GM19455 (cell line): ENCODE data around the gene FBXO45.
"Not testable (repeated sequence)": the region's sequence is repeated elsewhere in the genome, so short reads cannot be mapped to it uniquely, and the experiment has no call there.

Experiments
- ATAC-seq: cut with Tn5 transposase; IDR thresholded peaks from one replicate; pipeline ENCODE4 v1.9.1; 2021; ENCODE audit not compliant: unreplicated experiment

FBXO45 gene

GRCh38 chr3:196568246-196569002 lies at the start of gene FBXO45, which contains the start of gene WDR53:
TSS of gene FBXO45 (plus strand) at chr3:196568660. CDS start at chr3:196568985, 325 bp downstream.
TSS of gene WDR53 (minus strand) at chr3:196568554. CDS start at chr3:196561475, 7,079 bp downstream.
- peak; percentile 92 for ATAC-seq

GRCh38 chr3:196518966-196519717 lies 49.3 kb upstream of the FBXO45 start:
- no peak for ATAC-seq

GRCh38 chr3:196519718-196520082 lies 48.8 kb upstream of the FBXO45 start:
- no peak for ATAC-seq

- not testable (repeated sequence) for ATAC-seq
These were observed 47.2 kb upstream of the FBXO45 start for GRCh38 chr3:196521291-196521690.

- ATAC-seq = no peak
These were observed 44.6 kb upstream of the FBXO45 start for GRCh38 chr3:196523841-196524240.

GRCh38 chr3:196524527-196524926 lies 43.9 kb upstream of the FBXO45 start:
- no peak for ATAC-seq

GRCh38 chr3:196525141-196525540 lies 43.3 kb upstream of the FBXO45 start:
- no peak for ATAC-seq

- ATAC-seq = no peak
These were observed 39.7 kb upstream of the FBXO45 start for GRCh38 chr3:196528639-196529233.

GRCh38 chr3:196531418-196531817 lies 37.0 kb upstream of the FBXO45 start:
- ATAC-seq = no peak

GRCh38 chr3:196533260-196533681 lies 35.2 kb upstream of the FBXO45 start:
- no peak for ATAC-seq

GRCh38 chr3:196537319-196537984 lies 31.0 kb upstream of the FBXO45 start:
- no peak for ATAC-seq

GRCh38 chr3:196541684-196542445 lies 26.6 kb upstream of the FBXO45 start:
- no peak for ATAC-seq

GRCh38 chr3:196544491-196544992 lies 23.9 kb upstream of the FBXO45 start:
- no peak for ATAC-seq

GRCh38 chr3:196546537-196546936 lies 21.9 kb upstream of the FBXO45 start:
- ATAC-seq = no peak

GRCh38 chr3:196547067-196547466 lies 21.4 kb upstream of the FBXO45 start:
- no peak for ATAC-seq

GRCh38 chr3:196549312-196549711 lies 19.1 kb upstream of the FBXO45 start:
- ATAC-seq = not testable (repeated sequence)

- ATAC-seq = not testable (repeated sequence)
These were observed 18.3 kb upstream of the FBXO45 start for GRCh38 chr3:196550172-196550571.

GRCh38 chr3:196552253-196552652 lies 16.2 kb upstream of the FBXO45 start:
- ATAC-seq = no peak

- no peak for ATAC-seq
These were observed 14.9 kb upstream of the FBXO45 start for GRCh38 chr3:196553551-196553950.

GRCh38 chr3:196554205-196554604 lies 14.3 kb upstream of the FBXO45 start:
- ATAC-seq = no peak
